Left kidney (tissue), 2 donors: ENCODE measurements around the gene SLMAP. TPM values are rescaled to one million over a fixed set of nuclear protein-coding genes. Genes with fewer than 3 reads are reported as not detected.
"Not testable (repeated sequence)": the region's sequence is repeated elsewhere in the genome, so short reads cannot be mapped to it uniquely, and the experiment has no call there.

Experiments
- DNase-seq: peaks from one replicate; pipeline ENCODE4 v3.0.0-alpha.2; 2013
- polyA plus RNA-seq: library from polyadenylated mRNA; unstranded; fragments of 120-200 nt; gene quantifications from one replicate; pipeline ENCODE4 v1.2.1, GENCODE V29; 2013; ENCODE audit not compliant: insufficient read length

SLMAP gene
- polyA plus RNA-seq, 1 donor = 59.4 TPM

- no peak for DNase-seq
Observed at GRCh38 chr3:57794501-57794900, 38.4 kb downstream of the SLMAP start.

GRCh38 chr3:57794951-57795350, 38.8 kb downstream of the SLMAP start:
- DNase-seq = no peak

DNA sequence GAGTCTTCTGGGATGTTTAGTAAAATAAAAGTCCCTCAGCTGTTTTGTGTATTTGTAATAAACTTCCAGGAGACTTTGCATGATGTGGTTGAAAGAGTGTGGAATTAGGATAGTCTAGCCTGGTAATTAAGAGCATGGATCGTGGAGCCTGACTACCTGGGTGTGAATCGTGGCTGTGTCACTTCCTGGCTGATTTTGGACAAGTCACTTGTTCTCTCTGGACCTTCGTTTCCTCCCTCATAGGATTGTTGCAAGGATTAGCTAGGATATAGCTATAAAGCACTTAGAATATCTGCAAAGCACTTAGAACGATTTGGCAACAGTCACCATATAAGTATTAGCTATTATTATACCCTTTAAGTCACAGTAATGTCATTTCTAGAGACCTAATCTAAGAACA, 40.2 kb downstream of the SLMAP start:
- no peak for DNase-seq

- no peak for DNase-seq
Observed at GRCh38 chr3:57797701-57798487, 41.8 kb downstream of the SLMAP start.

DNA sequence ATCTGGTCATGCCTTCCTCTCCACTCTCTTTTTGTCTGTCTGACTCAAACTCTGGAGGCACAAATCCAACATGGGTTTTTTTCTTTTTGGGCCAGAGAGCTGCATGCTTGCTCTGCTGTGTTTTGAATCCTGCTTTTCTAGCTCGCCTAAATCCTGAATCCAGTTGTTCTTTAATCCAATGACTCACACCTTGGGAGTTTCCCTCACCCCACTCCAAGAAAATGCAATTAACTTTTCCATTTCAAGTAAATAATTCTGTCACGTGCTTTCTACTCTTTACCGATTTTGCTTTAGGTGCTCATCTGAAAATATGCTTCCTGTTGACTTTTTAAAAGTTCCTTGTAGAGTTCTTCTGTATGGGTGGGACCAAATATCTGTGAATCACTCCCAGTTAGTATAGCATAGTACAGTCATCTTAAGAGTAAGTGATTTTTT, 47.6 kb downstream of the SLMAP start:
- DNase-seq = peak; percentile 25

GRCh38 chr3:57805266-57805665, 49.2 kb downstream of the SLMAP start:
- DNase-seq = no peak

DNA sequence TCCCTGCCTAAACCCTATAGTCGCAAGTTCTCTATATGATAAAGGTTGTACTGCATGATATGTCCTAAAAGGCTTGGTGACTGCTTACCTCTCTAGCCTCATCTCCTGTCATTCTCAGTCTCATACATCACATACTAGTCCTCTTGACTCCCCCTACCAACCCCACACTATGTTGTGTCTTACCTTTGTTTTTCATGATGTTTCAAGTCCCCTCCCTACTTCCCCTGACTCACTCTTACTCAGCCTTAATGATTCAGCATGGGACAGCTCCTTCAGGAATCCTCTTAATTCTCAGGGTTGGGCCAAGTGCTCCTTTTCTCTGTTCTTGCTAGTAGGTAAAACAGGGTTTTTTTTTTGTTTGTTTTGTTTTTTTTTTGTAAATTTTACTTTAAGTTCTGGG, 49.6 kb downstream of the SLMAP start:
- DNase-seq = no peak

GRCh38 chr3:57806195-57806594, 50.1 kb downstream of the SLMAP start:
- DNase-seq = not testable (repeated sequence)

GRCh38 chr3:57808961-57809608, 53.0 kb downstream of the SLMAP start:
- no peak for DNase-seq

- DNase-seq = no peak
Observed at GRCh38 chr3:57809609-57809968, 53.5 kb downstream of the SLMAP start.

- DNase-seq = no peak
Observed at GRCh38 chr3:57810048-57810447, 53.9 kb downstream of the SLMAP start.

DNA sequence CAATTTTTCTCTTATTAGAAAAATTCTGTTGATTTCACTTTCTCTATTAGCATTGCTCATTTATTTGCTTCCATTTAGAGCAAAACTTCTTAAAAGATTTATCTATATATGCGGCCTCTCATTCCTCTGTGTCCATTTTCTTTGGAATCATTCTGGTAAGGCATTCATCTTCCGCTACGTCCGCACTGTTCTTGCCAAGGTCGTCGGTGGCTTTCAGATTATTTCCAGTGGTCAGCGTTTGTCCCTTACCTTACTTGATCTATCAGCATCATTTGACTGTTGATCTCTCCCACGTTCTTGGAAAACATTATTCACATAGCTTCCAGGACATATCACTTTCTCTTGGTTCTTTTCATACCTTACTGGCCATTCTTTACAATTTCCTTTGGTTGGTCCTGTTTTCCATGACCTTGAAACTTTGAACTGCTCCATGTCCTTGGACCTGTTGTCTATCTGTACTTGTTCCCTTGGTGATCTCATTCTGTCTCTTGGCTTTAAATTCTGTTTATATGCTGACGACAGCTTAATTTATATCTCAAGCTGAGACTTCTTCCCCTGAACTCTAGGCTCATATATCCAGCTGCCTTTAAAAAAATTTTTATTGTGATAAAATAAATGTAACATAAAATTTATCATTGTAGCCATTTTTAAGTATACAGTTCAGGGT, 54.5 kb downstream of the SLMAP start:
- peak; percentile 24 for DNase-seq

GRCh38 chr3:57815036-57815435, 58.9 kb downstream of the SLMAP start:
- no peak for DNase-seq

DNA sequence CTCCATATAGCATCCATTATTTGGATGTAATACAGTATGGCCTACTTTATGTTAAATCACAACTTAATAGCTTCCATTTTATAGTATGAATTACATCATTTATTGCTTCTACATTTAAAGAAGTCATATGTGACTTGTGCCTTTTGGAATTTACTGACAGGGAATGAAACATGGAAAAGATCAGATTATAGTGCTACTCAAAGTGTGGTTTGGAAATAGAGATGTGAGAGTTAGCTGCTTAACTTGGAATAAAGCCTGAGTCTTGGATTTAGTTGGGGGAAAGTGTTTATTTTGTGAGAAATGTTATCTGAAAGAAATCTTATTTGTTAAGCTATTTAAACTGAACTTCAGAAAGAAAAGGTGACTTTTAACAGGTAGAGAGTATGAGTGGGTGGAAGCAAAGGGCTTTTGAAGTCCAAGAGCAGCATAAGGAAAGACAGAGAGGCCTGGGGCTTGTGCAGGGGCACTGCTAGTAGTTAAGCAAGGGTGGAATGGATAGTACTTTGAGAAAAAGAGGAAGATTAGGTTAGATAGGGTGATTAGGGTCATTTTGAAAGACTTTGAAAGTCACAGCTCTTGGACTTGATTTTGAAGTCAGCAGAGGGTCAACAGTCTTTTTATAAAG, 60.5 kb downstream of the SLMAP start:
- DNase-seq = no peak

GRCh38 chr3:57818772-57819171, 62.7 kb downstream of the SLMAP start:
- DNase-seq = no peak

DNA sequence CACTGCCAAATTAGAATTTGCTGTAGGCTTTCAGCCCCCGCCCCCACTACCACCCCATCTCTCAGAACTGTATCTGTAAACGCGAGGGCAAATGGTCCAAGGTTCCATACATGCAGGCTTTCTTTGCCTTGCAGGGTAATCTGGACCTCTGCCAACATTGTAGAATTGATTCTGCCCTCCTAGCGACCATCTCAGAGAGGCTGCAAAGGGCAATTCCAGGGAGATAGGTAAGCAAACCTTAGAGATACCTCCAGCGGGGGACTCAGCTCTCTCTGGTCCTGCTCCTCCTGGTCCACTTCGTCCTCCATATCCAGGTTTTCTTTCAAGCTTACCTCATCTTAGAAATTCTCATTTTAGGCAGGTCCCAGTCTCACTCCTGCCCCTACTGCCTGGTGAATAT, 64.4 kb downstream of the SLMAP start:
- no peak for DNase-seq

DNA sequence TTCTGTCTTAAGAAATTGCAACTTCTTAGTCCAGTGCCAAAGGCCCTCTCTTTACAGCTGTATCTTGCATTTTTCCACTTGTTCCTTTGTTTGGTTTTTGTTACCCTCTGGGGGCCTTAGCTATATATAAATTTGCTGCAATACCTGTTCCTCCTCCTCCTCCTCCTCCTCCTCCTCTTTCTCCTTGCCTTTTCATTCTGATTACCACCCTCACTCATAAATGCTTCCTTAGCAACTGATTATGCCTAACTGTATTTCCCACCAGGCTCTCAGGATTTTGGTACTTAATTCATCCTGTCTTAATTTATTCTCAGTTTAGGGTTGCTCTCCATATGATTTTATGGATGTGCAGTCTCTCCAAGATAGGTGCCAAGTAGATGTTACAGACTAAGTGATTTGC, 65.7 kb downstream of the SLMAP start:
- DNase-seq = no peak

DNA sequence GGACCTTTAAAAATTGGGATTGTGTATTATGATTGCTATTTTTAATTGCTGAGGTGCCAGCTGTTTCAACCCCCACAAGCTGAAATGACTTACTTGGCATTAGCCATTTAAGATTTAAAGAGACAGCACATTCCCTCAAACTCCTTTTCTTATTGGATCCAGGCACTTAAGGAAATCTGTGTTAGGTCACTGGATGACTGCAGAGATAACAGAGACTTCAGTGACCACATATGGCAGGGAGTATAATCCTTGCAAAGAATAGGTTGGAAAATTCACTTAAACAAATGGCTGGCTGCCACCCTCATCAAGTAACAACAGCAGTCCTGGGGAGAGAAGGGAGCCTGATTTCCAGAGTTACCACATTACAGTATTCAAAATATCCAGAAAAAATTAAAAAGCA, 66.6 kb downstream of the SLMAP start:
- DNase-seq = no peak

DNA sequence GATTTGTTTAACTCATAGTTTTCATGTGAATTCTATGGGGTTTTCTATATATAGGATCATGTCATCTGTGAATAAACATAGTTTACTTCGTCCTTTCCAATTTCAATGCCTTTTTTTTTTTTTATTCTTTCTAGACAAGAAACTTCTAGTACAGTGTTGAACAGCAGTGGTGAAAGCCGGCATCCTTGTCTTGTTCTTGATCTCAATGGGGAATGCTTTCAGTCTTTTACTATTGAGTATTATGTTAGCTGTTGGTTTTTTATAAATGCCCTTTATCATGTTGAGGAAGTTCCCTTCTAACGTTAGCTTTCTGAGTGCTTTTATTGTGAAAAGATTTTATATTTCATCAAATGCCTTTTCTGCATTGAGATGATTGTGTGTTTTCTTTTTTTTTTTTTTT, 69.0 kb downstream of the SLMAP start:
- DNase-seq = no peak

DNA sequence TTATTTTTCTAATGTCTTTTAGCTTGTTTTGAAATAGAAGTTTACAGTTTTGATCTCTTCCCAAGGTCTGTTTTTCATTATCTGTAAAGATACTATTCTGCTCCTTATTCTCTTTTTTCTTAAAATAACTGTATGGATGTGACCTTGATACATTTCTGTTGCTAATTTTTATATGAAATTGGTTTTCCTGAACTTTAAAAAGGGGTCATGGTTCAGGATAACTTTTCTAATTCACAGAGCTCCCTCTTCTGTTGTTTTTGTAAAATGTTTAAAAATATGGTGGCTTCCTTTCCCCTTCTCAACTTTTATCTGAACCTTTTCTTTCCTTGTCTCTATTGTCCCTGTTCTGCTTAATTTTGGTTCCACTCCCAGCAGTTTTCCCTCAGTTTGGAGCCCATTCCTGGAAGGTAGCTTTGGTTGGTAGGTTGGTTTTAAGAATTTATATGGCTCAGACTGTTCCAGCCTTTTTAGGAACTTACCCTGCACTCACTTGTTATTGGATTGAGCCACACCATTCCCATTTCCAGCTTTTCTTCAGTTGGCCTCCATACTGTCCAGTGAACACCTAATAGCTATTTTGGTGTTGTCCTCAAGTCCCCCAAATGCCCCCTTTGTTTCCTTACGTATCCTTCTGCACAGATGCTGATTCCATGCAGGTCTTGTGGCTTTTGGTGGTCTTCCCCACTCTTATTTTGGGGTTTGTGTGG, 70.3 kb downstream of the SLMAP start:
- DNase-seq = no peak

- no peak for DNase-seq
Observed at GRCh38 chr3:57826952-57827723, 71.0 kb downstream of the SLMAP start.
